ENCODE results near the gene BOD1.

- TF ChIP-seq CTCF (IDR thresholded peaks at IDR 0.05) (no peak), POLR2AphosphoS5 (IDR thresholded peaks at IDR 0.05) (no peak), POLR2A (IDR thresholded peaks at IDR 0.05; ENCODE audit: low read depth) (no peak)
Measured at GRCh38 chr5:173623296-173623771, 6.9 kb upstream of the BOD1 start.
